ENCODE data around the gene KRT10.
"Not testable (repeated sequence)": the region's sequence is repeated elsewhere in the genome, so short reads cannot be mapped to it uniquely, and the experiment has no call there.

KRT10 gene

DNA sequence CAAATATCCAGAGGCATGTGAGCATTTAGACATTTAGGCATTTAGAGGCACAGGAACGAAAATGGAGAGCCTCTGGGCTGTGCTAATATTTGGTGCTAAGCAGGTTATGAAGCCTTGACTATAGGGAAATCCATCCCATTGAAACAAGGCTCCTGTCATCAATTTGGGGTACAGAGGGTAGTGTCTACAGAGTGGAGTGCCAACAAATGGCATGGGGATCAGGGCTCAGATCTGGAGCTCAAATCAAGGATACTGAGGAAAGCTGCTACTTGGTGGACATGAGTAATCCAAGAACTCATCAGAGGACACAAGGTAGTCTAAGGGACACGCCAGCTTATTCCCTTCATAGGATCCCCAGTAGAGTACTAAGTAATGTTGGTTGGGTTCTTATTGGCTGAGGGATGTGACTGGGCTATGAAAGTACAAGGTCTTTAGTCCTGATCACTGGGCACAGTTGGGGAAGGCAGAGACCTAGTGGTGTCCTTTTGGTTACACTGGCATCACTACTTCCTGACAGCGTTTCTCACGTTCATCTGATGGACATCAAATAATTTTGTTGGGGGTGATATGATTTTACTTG is 5.2 kb downstream of the KRT10 start:
- no peaks in the 10 kb centered on the region for H3K9me3 ChIP-seq (ENCODE audit: control insufficient read depth in 1 of 2, low read length in 2 of 2)
- H3K4me3 ChIP-seq (ENCODE audit: low read depth in 1 of 2, low read length in 2 of 2), result peak overlapping the region in 1 of 2 donors; percentile 80
- no peak overlapping the region for H3K27ac ChIP-seq (ENCODE audit: low read length)

DNA sequence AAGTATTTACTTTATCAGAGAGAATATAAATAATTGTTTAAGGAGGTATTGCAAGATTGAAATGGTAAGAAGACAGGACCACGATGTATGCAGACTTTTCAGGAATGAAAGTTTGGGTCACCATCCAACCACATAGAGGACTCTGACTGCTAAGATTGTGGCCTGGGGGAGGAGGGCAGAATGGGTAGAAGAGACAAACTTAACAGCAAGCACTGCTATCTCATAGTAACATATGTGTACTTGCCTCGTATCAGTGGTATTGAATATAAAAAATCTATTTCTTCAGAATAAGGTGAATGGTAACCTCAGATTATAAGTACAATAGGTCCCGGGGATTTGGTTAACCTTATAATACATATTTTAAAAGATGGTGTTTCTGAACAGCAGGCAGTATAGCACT is 5.8 kb downstream of the KRT10 start:
- Histone ChIP-seq H3K4me1 (ENCODE audit: control insufficient read depth in 1 of 2, insufficient read depth in 2 of 2, low read length in 2 of 2) (peaks cover 0 to 18% of the 10 kb centered on the region in 2 donors), H3K27ac (ENCODE audit: low read length) (no peak overlapping the region), H3K36me3 (ENCODE audit: control insufficient read depth in 1 of 2, insufficient read depth in 2 of 2, low read length in 2 of 2) (peaks cover 0 to 7% of the 10 kb centered on the region in 2 donors), H3K4me3 (ENCODE audit: low read depth in 1 of 2, low read length in 2 of 2) (no peak overlapping the region), H3K27me3 (ENCODE audit: low read depth, low read length) (no peaks in the 10 kb centered on the region), H3K9me3 (ENCODE audit: control insufficient read depth in 1 of 2, low read length in 2 of 2) (no peaks in the 10 kb centered on the region)

More for the DNA sequence above, 5.2 kb downstream of the KRT10 start:
- Histone ChIP-seq H3K27me3 (ENCODE audit: low read depth, low read length) (no peaks in the 10 kb centered on the region), H3K4me1 (ENCODE audit: control insufficient read depth in 1 of 2, insufficient read depth in 2 of 2, low read length in 2 of 2) (peaks cover 0 to 18% of the 10 kb centered on the region in 2 donors), H3K36me3 (ENCODE audit: control insufficient read depth in 1 of 2, insufficient read depth in 2 of 2, low read length in 2 of 2) (peaks cover 0 to 7% of the 10 kb centered on the region in 2 donors)

DNA sequence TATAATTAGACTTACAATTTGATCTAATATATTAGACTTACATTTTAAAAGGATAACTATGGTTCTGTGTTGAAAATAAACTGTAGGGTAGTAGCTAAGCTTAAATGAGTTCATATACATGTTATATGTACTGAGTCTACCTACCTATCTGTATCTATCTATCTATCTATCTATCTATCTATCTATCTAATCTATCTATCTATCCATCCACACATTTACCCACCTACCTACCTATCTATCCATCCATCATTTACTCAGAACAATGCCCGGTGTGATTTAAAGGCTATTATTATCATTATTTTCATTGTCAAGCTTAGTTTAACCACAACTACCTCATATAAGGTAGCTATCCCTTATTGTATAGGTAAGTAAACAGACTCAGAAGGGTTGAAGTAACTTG is 7.0 kb downstream of the KRT10 start:
- Histone ChIP-seq H3K27me3 (ENCODE audit: low read depth, low read length) (no peaks in the 10 kb centered on the region), H3K4me3 (ENCODE audit: low read depth in 1 of 2, low read length in 2 of 2) (no peak overlapping the region), H3K9me3 (ENCODE audit: control insufficient read depth in 1 of 2, low read length in 2 of 2) (no peaks in the 10 kb centered on the region), H3K36me3 (ENCODE audit: control insufficient read depth in 1 of 2, insufficient read depth in 2 of 2, low read length in 2 of 2) (peaks cover 0 to 7% of the 10 kb centered on the region in 2 donors), H3K27ac (ENCODE audit: low read length) (no peak overlapping the region), H3K4me1 (ENCODE audit: control insufficient read depth in 1 of 2, insufficient read depth in 2 of 2, low read length in 2 of 2) (peaks cover 0 to 18% of the 10 kb centered on the region in 2 donors)

DNA sequence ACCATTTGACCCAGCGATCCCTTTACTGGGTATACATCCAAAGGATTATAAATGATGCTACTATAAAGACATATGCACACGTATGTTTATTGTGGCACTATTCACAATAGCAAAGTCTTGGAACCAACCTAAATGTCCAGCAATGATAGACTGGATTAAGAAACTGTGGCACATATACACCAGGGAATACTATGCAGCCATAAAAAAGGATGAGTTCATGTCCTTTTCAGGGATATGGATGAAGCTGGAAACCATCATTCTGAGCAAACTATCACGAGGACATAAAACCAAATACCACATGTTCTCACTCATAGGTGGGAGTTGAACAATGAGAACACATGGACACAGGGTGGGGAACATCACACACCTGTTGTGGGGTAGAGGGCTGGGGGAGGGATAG is 7.8 kb downstream of the KRT10 start:
- peaks cover 0 to 17% of the 10 kb centered on the region in 2 donors for H3K4me1 ChIP-seq (ENCODE audit: control insufficient read depth in 1 of 2, insufficient read depth in 2 of 2, low read length in 2 of 2)
- H3K27ac ChIP-seq (ENCODE audit: low read length); H3K9me3 ChIP-seq (ENCODE audit: control insufficient read depth in 1 of 2, low read length in 2 of 2); H3K36me3 ChIP-seq (ENCODE audit: control insufficient read depth in 1 of 2, insufficient read depth in 2 of 2, low read length in 2 of 2); H3K4me3 ChIP-seq (ENCODE audit: low read depth in 1 of 2, low read length in 2 of 2); H3K27me3 ChIP-seq (ENCODE audit: low read depth, low read length): not testable (repeated sequence)

DNA sequence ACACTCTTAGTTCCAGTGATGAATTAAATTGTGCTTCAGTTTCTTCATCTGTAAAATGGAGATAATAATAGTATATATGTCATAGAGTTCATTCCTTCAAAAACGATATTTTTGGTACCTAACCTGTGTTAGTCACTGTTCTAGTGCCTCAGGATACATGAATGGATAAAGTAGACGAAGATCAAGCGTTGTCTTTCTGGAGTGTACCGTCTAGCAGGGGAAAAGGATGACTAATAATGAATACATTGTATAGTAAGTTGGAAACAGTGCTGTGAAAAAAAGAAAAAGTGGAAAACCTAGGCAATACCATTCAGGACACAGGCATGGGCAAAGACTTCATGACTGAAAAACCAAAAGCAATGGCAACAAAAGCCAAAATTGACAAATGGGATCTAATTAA is 8.6 kb downstream of the KRT10 start:
- no peaks in the 10 kb centered on the region for H3K27me3 ChIP-seq (ENCODE audit: low read depth, low read length)

DNA sequence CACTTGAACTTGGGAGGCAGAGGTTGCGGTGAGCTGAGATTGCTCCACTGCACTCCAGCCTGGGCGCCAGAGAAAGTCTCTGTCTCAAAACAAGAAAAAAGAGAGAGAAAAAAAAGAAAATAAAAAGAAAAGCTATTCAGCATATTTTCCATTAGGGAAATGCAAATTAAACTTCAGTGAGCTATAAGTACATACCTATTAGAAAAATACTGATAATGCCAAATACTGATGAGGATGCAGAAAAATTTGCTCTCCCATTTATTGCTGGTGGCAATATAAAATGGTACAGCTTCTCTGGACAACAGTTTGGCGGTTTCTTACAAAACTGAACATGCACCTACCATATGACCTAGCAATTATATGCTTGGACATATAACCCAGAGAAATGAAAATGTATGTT is 9.8 kb downstream of the KRT10 start:
- Histone ChIP-seq H3K4me3 (ENCODE audit: low read depth in 1 of 2, low read length in 2 of 2) (no peak overlapping the region), H3K4me1 (ENCODE audit: control insufficient read depth in 1 of 2, insufficient read depth in 2 of 2, low read length in 2 of 2) (peaks cover 0 to 3% of the 10 kb centered on the region in 2 donors), H3K27ac (ENCODE audit: low read length) (no peak overlapping the region), H3K27me3 (ENCODE audit: low read depth, low read length) (no peaks in the 10 kb centered on the region), H3K36me3 (ENCODE audit: control insufficient read depth in 1 of 2, insufficient read depth in 2 of 2, low read length in 2 of 2) (peaks cover 0 to 7% of the 10 kb centered on the region in 2 donors), H3K9me3 (ENCODE audit: control insufficient read depth in 1 of 2, low read length in 2 of 2) (no peaks in the 10 kb centered on the region)

More for the DNA sequence above, 8.6 kb downstream of the KRT10 start:
- peaks cover 0 to 12% of the 10 kb centered on the region in 2 donors for H3K4me1 ChIP-seq (ENCODE audit: control insufficient read depth in 1 of 2, insufficient read depth in 2 of 2, low read length in 2 of 2)
- peaks cover 0 to 7% of the 10 kb centered on the region in 2 donors for H3K36me3 ChIP-seq (ENCODE audit: control insufficient read depth in 1 of 2, insufficient read depth in 2 of 2, low read length in 2 of 2)
- H3K27ac ChIP-seq (ENCODE audit: low read length), result no peak overlapping the region
- H3K9me3 ChIP-seq (ENCODE audit: control insufficient read depth in 1 of 2, low read length in 2 of 2), result no peaks in the 10 kb centered on the region
- H3K4me3 ChIP-seq (ENCODE audit: low read depth in 1 of 2, low read length in 2 of 2), result no peak overlapping the region

DNA sequence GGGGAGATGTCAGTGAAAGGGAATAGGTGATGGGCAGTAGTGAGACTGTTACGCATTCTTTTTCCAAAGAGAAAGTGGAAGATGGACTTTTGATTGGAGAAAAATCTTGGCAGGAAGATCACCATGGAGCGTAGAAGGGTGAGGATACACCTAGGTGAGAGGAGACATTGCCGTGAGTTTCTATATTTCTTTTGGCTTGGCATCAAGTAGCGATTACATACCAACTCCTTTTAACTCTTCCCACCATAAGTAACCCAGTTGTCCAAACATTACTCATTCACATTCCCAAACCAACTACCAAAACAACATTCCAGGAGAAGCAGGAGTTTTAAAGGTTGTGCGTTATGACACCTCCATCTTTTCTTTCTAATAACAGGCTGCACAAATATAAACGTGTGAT is 11.9 kb downstream of the KRT10 start:
- Histone ChIP-seq H3K9me3 (ENCODE audit: control insufficient read depth in 1 of 2, low read length in 2 of 2) (no peaks in the 10 kb centered on the region), H3K4me1 (ENCODE audit: control insufficient read depth in 1 of 2, insufficient read depth in 2 of 2, low read length in 2 of 2) (no peaks in the 10 kb centered on the region), H3K27me3 (ENCODE audit: low read depth, low read length) (no peaks in the 10 kb centered on the region), H3K36me3 (ENCODE audit: control insufficient read depth in 1 of 2, insufficient read depth in 2 of 2, low read length in 2 of 2) (no peaks in the 10 kb centered on the region), H3K4me3 (ENCODE audit: low read depth in 1 of 2, low read length in 2 of 2) (no peak overlapping the region), H3K27ac (ENCODE audit: low read length) (no peak overlapping the region)

DNA sequence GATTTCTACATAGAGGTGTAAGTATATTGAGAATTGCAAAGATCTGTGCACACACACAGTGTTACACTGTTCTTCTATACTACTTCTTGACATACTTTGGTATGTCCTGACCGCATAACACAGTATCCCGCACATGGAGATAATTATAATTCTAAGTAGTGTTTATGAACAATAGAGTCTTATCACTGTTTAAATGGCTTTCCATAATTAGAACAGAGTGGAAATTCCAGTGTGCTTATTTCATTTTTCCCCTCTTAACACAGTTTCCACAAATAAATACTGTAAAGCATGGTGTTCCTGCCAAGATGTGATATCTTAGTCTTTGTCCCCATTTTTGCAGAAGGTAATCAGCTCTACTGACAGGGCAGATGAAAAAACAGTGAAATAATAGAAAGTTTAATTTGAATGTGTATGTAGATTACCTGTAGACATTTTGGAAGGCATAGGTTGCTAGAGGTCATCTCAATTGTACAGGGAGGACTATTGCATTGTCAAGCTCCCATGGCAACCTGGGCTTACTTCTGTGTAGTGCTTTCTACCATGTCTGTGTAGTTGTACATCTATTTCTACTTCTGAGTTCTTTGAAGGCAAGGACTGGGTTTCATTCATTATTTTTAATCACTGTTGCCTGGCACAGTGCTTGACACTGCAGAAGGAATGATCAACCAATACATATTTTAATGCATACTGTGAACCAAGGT is 12.5 kb downstream of the KRT10 start:
- Histone ChIP-seq H3K36me3 (ENCODE audit: control insufficient read depth in 1 of 2, insufficient read depth in 2 of 2, low read length in 2 of 2) (no peaks in the 10 kb centered on the region), H3K27ac (ENCODE audit: low read length) (no peak overlapping the region), H3K9me3 (ENCODE audit: control insufficient read depth in 1 of 2, low read length in 2 of 2) (no peaks in the 10 kb centered on the region), H3K4me3 (ENCODE audit: low read depth in 1 of 2, low read length in 2 of 2) (no peak overlapping the region), H3K4me1 (ENCODE audit: control insufficient read depth in 1 of 2, insufficient read depth in 2 of 2, low read length in 2 of 2) (no peaks in the 10 kb centered on the region), H3K27me3 (ENCODE audit: low read depth, low read length) (no peaks in the 10 kb centered on the region)

DNA sequence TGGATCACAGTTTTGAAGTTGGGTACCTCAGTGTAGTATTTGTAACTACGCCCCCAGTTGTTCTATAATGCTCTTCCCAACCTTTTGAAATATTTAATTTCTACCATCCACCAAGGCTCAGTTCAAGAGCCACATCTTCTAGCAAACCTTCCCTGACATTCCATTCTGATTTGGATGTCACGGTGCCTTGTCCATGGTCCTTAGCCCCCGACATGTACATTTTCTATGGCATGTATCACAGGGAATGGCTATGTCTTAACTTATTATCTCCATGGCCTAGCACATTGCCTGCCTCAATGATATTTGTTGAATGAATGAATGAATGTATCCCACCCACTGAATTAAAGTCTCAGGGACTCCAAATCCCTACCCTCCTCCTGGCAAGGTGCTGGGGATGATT is 16.3 kb downstream of the KRT10 start:
- H3K9me3 ChIP-seq (ENCODE audit: control insufficient read depth in 1 of 2, low read length in 2 of 2), result no peaks in the 10 kb centered on the region
- H3K36me3 ChIP-seq (ENCODE audit: control insufficient read depth in 1 of 2, insufficient read depth in 2 of 2, low read length in 2 of 2), result no peaks in the 10 kb centered on the region
- H3K4me1 ChIP-seq (ENCODE audit: control insufficient read depth in 1 of 2, insufficient read depth in 2 of 2, low read length in 2 of 2), result no peaks in the 10 kb centered on the region
- H3K27ac ChIP-seq (ENCODE audit: low read length), result no peak overlapping the region
- no peaks in the 10 kb centered on the region for H3K27me3 ChIP-seq (ENCODE audit: low read depth, low read length)
- no peak overlapping the region for H3K4me3 ChIP-seq (ENCODE audit: low read depth in 1 of 2, low read length in 2 of 2)

DNA sequence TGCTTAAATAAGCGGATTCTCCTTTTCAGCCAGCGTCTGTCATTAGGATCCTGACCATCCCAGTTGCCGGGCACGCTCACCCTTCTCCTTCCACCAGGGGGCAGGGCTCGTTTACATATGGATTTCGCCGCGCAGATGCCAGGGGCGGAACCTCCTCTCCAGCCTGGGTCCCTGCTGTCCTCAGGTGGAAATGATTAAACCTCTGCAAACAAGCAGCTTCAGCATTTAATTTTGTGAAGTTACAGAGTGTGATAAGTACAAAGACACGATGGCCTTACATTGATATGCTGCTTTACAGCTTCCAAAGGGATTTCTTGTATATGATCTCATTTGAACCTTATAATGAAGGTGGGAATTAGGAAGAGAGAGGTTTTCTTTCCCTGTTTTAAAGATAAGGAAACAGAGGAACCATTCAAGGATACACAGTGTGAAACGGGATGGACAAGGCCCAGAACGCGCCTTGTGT is 18.8 kb downstream of the KRT10 start:
- Histone ChIP-seq H3K9me3 (ENCODE audit: control insufficient read depth in 1 of 2, low read length in 2 of 2) (no peaks in the 10 kb centered on the region), H3K4me1 (ENCODE audit: control insufficient read depth in 1 of 2, insufficient read depth in 2 of 2, low read length in 2 of 2) (no peaks in the 10 kb centered on the region), H3K27ac (ENCODE audit: low read length) (no peak overlapping the region), H3K36me3 (ENCODE audit: control insufficient read depth in 1 of 2, insufficient read depth in 2 of 2, low read length in 2 of 2) (no peaks in the 10 kb centered on the region), H3K27me3 (ENCODE audit: low read depth, low read length) (no peaks in the 10 kb centered on the region), H3K4me3 (ENCODE audit: low read depth in 1 of 2, low read length in 2 of 2) (no peak overlapping the region)

DNA sequence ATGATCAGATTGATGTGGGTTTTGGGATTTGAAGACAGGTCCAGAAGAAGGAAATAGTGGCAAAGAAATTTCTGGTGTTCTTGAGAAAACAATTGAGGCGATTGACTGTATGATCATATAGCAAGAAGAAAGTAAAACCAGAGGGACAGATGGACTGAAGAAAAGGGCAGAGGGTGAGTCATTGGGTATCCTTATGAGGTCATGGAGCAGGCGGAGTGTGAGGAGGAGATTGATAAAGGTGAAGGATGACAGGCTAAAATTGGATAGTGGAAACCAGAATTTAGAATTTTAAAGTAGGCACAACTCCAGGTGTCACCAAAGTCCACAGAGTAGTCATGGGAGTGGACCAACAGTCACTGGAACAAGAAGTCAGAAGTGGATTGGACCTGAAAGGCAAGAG is 21.3 kb downstream of the KRT10 start:
- no peaks in the 10 kb centered on the region for H3K36me3 ChIP-seq (ENCODE audit: control insufficient read depth in 1 of 2, insufficient read depth in 2 of 2, low read length in 2 of 2)
- H3K4me1 ChIP-seq (ENCODE audit: control insufficient read depth in 1 of 2, insufficient read depth in 2 of 2, low read length in 2 of 2), result no peaks in the 10 kb centered on the region
- no peak overlapping the region for H3K27ac ChIP-seq (ENCODE audit: low read length)
- H3K4me3 ChIP-seq (ENCODE audit: low read depth in 1 of 2, low read length in 2 of 2), result no peak overlapping the region
- no peaks in the 10 kb centered on the region for H3K27me3 ChIP-seq (ENCODE audit: low read depth, low read length)
- no peaks in the 10 kb centered on the region for H3K9me3 ChIP-seq (ENCODE audit: control insufficient read depth in 1 of 2, low read length in 2 of 2)

DNA sequence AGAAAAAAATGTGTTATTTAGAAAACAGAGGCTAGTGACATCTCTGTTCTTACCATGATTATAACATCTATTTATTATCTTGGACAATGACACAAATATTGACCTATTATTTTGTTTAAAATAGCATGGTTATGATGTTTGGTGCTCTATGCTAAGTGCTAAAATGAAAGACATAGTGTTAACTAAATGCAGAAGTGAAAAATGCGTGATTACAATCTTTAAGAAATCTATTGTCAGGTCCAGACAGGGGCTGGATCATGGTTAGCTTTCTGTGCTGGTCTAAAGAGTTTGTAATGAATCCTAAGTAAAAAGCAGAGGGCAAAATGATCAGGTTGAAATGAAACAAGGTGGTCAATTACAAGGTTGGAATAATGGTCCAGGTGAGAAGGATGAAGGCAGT is 22.0 kb downstream of the KRT10 start:
- Histone ChIP-seq H3K27me3 (ENCODE audit: low read depth, low read length) (no peaks in the 10 kb centered on the region), H3K27ac (ENCODE audit: low read length) (no peak overlapping the region)

More for the DNA sequence above, 22.0 kb downstream of the KRT10 start:
- Histone ChIP-seq H3K9me3 (ENCODE audit: control insufficient read depth in 1 of 2, low read length in 2 of 2) (no peaks in the 10 kb centered on the region), H3K36me3 (ENCODE audit: control insufficient read depth in 1 of 2, insufficient read depth in 2 of 2, low read length in 2 of 2) (no peaks in the 10 kb centered on the region), H3K4me1 (ENCODE audit: control insufficient read depth in 1 of 2, insufficient read depth in 2 of 2, low read length in 2 of 2) (no peaks in the 10 kb centered on the region), H3K4me3 (ENCODE audit: low read depth in 1 of 2, low read length in 2 of 2) (no peak overlapping the region)

Data from muscle layer of duodenum (tissue), 2 donors.